ENCODE data around the gene ARHGAP25.

Gene ARHGAP25

DNA sequence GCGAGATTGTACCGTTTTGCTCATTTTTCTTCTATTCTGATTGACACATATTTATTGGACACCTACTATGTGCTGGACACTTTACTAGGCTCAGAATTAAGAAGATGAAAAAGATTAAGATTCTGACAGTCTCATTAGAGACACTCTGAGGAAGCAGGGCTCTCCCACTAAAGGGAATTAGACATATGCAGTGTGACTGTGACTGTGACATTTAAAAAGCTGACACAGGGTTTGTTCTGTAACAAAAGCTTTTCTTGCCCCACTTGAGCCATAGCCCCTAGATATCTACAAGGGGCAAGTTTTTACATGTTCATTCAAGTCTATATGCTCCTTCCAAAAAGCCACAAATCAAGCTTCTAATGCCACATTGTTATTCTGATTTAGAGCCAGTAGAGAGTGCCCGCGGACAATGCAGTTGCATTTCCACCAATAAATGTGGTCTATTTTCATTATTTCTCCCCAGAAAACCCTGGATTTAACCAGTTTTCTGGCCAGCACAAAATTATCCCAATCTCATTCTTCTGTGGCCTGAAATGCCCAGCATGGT lies 9.8 kb downstream of the ARHGAP25 start:
- FAIRE-seq: no peak

DNA sequence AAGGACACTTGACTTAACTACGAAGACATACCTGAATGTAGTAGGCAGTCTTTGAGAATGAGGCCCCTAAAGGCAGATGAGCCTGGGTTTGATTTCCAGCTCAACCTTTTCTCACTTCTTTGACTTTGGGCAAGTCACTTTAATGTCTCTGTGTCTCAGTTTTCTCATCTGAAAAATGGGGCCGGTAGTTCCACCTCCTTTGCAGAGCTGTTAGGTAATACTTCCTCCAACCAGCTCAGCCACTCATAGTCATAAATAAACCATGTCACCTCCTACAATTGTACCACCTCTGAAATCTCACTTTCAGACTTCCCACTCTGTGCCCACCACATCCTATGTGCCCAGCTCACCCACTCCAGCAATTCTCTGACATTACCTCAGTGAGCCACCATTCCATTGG lies 10.4 kb downstream of the ARHGAP25 start:
- FAIRE-seq: no peak

DNA sequence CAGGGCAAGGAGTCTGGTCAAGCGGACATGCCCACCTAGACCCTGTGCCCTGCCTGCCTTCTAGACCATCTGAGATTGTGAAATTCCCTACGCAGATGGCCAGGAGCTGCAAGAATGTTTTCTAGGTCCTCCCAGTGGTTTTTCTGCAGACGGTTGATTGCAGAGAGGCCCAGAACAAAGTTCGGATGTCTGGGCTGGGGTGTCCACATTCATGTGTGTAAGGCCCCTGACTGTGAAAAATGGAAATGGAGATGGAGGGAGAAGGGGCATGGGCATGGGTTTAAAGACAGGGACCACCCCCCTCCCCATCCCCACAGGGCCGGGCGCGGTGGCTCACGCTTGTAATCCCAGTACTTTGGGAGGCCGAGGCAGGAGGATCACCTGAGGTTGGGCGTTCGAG lies 11.8 kb downstream of the ARHGAP25 start:
- no peak for FAIRE-seq

DNA sequence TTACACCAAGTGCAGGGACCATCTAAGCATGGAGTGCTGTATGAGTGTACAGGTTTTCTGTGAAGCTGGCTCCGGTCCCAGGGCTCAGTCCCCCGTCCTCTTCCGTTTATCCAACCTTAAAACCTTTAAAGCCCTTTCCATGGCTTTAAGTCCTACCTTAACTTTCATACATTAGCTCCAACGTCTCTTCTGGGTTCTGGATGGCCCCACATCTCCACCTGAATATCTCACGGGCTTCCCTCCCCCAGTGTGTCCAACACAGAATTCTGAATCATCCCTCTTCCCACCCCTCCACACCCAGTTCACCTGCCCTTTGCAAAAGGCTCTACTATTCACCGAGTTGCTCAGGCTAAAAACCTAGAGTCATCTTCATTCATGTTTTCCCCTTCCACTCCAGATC lies 12.8 kb downstream of the ARHGAP25 start:
- no peak for FAIRE-seq

DNA sequence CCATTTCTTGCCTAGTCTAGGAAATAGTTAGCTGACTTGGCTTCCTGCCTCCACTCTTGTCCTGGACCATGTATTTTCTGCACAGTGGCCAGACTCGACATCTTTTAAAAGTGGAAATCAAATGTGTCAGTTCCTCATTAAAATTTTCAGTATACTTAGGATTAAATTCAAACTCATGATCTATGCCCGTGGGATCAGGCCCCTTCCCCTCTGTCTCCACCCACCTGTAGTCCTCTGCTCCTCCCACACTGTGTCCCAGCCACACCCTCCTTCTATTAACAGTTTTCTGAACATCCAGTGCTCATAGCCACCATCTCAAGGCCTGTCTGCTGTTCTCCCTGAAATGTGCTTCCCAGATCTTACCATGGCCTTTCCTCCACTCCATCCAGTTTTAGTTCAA lies 13.3 kb downstream of the ARHGAP25 start:
- no peak for FAIRE-seq

DNA sequence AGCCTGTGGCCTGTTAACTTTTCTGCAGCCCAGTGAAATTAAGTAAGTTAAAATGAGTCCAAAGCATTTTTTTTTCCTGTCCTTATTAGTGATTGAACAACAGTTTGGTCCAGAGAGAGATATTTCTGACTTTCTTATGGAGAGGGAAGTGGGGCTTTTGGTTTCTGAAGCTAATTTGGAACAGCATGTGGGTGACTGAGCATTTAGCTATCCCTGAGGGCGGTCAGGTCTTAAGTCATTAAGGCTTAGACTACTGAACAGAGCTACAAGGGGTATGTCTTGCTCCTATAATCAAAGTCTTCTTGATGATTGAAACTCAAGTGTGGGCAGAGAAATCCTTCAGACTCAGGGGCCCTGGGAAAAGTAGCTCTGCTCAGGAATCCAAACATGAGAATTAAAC lies 14.0 kb downstream of the ARHGAP25 start:
- FAIRE-seq: no peak

DNA sequence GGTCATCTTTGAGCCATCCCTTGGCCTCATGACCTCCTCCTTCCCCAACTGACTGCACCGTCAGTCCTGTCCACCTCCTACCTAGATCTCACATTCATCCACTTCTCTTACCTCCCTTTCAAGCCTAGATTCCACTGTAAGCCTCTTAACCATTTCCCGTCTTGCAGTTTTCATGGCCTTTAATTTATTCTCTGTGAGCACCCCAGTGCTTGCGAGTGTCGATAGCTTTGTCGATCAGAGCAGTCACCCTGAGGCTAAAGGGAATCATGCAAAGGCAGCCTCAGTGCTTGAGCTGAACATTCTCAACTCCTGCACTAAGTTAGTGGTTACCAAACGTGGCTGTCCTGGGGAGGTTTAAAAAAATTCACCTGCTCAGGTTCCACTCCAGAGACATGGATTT lies 14.7 kb downstream of the ARHGAP25 start:
- no peak for FAIRE-seq

DNA sequence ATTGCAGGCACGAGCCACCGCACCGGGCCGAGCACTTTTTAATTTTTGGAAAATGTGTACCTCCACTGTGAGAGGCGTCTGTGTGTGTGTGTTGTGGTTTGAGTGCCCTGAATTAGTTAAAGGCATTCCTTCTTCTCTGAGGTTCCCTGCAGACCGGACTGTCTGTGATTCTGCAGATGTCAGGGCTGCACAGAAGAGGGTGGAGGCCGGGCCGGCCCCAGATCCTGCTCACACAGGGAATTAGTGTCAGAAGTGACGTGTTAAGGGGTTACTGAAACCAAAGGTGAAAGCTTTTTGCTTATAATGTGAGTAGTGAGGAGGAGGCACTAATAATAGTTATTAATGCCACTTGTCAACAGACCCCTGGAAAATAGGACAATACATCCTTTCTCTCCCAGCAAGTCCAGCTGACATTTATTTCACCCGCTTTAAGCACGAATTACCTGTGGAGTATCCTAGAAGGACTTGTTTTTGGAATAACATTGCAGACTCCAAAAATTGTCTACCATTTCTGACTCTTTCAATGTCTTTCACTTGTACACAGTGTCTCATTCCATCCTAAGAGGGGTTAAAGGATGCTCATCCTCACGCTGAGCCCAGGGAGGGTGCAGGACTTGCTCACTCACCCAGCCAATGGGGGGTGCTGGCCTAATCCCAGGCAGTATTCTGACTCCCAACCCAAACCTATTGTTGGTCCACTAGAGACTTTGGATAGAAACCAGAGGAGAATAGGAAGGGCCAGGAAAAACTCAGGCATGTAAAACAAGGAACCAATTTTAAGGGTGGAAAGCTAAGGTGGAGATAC lies 16.2 kb downstream of the ARHGAP25 start:
- no peak for FAIRE-seq

DNA sequence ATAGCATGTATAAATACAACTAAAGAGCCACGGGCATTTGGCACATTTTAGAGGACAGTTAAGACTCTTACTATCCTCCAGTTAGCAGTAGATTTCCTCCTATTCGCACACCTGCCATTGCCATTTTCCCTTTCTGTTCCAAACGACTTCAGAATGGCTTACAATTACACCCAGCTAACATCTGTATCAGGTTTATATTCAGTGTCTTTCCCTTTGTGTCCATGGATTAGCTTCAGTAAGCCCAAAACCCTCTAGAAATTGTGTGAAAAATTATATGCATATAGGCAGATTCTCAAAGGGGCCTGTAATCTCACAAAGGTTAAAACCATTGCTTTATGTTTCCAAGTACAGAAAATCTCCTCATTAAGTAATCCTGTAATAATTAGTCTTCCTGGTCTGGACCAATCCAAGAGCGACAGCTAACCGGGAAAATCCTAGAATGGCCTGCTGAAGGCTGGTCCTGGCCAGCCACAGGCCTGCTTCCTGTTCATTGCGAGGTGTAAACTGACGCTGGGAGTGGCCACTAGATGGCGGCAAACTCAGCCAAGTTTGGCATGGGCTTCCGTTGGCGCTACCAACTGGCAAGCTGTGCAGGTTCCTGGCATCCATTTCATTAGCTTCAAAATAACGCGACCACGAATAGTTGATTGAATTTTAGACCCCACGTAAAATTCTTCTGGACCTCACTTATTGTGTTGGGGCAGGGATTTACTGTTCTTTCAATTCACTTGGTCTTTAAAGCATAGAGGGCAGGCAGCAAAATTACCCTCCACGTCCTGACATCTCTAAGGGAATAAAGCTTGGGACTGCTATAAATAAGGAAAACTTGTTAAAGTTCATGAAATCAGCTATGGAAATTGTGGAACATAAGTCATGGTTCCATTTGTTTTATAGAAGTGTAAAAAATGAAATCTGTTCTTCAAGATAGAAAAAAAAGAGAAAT lies 17.1 kb downstream of the ARHGAP25 start:
- peak; percentile 78 for FAIRE-seq

DNA sequence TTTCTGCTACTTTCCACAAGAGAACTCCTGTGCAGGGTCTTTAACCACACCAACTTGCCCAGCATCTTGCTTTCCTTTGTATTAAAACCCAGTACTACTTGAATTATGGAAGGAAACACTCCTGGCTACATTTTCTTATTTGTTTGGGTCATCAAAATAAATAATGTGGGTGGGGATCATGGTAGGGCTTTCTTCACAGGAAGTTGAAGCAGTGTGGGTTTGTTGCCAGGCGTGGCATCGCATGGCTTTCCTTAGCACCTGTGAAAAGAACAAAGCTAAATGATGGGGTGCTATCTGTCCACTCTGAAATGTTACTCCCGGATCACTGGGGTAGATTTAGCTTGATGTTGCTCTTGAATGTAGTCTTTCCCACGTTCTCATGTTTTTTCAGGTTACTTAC lies 18.7 kb downstream of the ARHGAP25 start:
- no peak for FAIRE-seq

DNA sequence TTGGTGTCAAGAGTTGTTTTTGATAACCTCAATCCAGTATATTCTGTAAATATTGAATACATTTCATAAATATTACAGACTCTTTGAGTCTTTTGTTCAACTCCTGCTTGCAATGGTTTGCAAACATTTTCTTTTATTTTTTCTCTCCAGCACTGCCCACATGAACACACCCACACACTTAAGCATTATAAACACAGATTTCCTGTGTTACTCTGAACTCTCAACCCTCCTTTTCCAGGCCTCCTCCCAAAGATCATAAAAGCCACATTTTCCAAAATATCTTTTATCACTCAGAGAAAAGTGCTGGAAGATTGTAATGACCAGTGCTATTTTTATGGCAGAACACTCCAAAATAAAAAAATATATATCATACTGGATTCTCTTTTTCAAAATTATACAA lies 20.5 kb downstream of the ARHGAP25 start:
- FAIRE-seq: no peak

DNA sequence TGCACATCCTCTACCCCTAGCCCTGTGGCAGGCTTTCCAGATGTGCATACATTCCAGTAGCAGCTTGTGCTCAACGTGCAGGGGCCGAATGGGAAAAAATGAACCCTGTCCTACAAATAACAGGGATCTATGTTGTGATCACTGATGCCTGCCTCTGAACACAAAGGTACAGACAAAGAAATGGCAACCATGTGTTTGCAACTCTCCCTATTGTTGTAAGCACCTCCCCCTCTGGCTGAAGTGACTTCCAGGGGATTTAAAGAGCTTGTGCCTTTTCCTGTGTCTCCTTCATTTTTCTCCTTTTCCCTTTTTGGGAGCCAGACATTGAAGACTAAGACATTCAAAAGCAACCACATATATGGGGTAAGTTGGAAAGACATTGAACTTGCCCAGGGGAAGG lies 21.6 kb downstream of the ARHGAP25 start:
- FAIRE-seq: no peak

DNA sequence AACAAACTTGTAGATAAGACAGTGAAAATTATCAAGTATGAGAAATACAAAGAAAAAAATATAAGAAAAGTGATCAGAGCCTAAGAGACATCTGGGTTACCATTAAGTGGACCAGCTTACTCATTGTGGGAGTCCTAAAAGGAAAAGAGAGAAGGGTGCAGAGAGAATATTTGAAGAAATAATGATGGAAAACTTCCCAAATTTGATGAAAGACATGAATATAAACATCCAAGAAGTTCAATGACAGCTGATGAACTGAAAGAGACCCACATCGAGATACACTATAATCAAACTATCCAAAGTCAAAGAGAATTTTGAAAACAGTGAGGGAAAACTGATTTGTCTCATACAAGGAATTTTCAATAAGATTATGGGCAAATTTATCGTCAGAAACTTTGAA lies 22.5 kb downstream of the ARHGAP25 start:
- FAIRE-seq: no peak

DNA sequence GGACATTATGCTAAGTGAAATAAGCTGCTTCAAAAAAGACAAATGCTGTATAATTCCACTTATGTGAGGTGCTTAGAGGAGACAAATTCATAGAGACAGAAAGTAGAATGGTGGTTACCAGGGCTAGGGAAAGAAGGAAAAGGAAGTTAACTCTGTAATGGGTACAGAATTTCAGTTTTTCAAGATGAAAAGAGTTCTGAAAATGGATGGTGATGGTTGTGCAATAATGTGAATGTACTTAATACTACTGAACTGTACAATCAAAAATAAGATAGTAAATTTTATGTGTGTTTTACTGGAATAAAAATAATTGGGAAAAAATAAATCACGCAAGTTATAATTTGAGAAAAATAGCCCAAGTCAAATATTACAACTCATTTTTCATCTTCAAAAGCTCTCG lies 27.5 kb downstream of the ARHGAP25 start:
- FAIRE-seq: no peak

DNA sequence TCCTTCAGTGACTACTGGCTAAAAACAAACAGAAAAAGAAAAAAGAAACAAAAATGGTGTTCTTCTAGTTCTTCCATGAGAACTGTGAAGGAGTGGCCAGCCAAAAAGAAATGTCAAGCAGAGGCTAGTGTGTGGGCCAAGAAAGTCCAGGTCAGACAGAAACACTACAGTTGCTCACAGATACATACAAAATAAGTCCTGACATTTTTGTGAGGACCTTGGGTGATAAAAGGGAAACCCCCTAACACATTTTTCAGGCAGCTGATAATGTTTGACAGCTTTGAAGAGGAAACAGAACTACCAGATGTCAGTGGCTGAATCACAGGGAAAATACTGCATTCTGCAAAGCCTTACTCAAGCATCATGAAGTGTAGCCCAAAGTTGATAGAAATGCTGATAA lies 28.1 kb downstream of the ARHGAP25 start:
- no peak for FAIRE-seq

DNA sequence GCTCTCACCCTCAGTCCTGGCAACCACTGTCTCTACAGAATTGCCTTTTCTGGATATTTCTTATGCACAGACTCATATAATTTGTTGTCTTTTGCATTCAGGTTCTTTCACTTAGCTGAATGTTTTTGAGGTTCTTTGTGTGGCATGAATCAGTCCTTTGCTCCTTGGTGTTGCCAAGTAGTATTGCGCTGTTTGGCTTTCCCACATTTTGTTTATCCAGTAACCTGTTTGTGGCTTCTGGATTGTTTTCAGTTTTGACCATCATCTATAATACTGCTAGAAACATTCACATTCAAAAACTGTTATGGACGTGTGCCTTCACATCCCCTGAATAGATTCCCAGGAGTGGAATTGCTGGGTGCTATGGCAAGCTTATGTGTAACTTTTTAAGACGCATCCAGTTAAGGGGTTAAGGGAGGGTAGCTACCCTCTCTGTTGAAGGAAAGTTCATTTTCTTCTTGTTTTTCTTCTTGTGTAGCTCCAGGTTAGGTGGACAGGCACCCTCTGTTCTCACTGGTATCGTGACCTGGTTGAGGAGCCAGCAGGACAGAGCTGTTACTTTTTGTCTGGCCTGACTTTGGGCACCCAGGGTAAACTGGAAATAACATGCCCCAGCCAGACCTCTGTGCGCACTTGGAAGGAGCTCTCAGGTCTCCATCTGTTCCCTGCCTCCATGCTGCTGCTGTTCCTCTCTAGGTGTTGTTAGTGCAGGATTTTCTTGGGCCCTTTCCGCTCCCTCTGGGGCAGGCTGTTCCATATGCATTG lies 29.6 kb downstream of the ARHGAP25 start:
- no peak for FAIRE-seq

DNA sequence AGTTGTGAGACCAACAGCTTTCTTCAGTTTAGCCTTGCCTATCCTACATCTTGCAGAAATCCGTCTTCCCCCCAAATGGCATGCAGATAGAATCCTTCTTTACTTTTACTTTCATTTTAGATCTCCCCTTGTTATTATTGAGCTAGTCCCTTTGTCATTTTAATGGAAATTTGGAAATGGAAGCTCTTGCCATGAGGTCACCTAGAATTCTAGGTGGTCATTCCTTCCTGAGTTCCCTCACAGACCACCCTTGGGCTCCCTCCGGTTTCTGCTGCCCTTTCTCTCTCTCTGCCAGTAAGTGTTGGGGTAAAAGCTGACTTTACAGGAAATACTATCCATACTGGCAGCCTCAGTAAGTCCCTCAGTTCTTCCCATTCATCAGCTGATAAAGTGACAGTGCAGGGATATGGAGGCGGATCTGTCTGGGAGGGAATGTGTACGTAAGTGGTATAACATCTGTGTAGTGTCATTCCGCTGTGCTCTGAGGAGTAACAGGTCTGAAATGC lies 30.2 kb downstream of the ARHGAP25 start:
- no peak for FAIRE-seq

DNA sequence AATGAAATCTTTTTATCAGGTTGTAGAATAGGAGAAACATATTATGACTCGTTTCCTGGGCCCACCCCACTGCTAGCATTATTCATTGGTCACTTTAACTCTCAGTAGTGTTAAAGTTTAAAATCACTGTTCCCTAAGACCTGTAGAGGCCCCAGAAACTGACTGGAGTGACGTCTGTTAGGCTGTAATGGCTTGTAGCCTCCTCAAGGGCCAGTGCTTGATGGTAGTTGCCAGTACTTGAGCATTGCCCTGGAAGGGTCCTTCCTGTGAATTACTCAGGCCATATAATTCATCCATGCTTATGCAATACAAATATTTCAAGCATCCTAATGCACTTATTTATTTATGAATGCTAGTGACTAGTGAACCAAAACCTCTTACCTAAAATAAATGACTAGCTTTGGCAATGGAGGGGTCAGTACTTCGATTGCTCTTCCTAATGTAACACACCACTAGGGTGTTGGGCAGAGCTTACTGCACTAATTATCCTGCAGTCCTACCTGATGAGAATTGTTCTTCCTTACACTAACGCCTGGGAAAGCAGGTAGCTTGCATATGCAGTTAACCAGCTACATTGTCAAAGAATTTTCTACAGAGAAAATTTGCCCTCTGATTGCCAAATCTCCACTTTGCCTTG lies 31.2 kb downstream of the ARHGAP25 start:
- no peak for FAIRE-seq

DNA sequence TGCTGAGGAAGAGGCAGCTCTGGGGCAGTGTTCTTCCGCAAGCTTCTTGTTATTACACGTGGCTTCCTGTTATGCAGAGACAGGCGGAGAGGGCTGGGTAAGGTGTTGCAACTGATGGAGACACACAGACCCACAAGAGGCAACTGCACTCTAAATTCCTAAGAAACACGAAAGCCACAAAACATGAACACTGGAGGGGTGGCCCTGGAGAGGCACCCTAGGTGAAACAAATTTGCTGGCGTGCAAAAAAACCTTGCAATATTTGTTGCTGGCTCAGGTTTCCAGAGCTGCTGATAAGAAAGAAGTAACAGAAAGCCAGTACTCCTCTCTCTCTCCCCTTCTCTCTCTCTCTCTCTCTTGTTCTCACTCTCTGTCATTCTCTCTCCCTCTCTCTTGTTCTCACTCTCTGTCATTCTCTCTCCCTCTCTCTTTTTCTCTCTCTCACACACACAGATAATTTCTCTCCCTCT lies 31.8 kb downstream of the ARHGAP25 start:
- FAIRE-seq: no peak

DNA sequence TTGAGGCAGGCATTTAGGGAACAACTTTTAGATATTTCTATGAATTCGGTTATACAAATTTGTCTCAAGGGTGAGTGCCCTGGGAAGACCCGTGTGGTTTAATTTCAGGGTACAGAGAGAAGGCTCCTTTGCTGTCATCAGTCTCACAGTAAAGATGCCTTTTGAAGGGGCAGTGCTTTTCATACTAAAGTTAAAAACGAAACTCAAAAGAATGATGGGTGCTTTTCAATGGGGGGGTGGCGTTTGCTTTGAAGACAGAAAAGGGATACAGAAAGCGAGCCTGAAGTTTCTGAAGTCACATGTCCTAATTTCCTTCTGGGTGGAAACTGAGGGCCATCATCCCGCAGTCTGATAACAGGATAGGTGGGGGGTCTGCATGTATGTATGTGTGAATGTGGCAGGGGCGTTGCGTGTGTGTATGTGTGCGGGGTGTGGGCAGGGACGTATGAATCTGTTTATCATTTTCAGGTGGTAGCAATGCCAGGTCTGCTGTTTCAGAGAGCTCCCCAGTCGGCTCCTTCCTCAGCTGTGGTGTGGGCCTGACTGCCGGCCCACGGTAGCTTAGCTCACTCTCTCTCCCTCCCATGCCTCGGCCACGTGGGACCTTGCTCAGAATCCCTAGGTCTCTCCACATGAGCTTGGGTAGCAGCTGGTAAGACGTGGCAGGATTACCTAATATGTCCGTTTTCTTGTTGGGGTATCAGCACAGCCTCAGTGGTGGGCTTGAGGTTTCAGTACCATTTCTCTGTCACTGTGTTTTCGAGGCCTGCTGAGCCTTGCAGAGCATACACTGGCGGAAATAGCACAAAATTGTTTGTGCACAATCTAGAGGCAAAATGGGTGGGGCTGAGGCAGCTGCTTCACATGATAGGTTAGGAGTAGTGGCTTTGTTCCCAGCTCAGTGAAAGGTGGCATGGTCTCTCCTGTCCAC lies 32.7 kb downstream of the ARHGAP25 start:
- no peak for FAIRE-seq

DNA sequence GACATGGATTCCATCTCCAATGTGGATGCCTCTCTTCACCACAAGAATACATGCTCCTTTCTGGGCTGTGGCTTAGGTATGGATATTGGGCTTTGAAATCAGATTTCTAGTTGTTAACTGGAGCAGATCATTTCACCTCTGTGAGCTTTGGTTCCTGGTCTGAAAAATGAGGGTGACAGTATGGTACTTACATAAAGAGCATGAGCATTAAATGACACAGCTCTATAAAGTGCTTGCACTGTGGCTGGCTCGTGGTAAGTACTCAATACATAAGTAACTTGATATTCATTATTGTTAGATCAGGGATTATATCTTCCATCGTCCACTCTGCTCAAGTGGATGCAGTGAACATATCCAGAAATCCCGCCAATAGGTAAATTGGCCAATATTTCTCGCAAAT lies 33.4 kb downstream of the ARHGAP25 start:
- FAIRE-seq: no peak

Data from TTC549 (cell line).